Vagina (tissue), 2 donors: Measurements from ENCODE around the gene ACYP2.

Experiments
- POLR2A ChIP-seq, 2 donors: fragments of 450-650 bp; IDR thresholded peaks; one replicate each; pipeline ENCODE4 v1.6.1; 2017; ENCODE audit warnings: antibody characterized with exemption in 2 of 2, mild to moderate bottlenecking in 2 of 2, moderate library complexity in 2 of 2
- POLR2AphosphoS5 ChIP-seq, 2 donors: sonication (generic); formaldehyde crosslinking; IDR thresholded peaks; one replicate each; pipeline ENCODE4 v1.9.0; 2017; ENCODE audit warnings: antibody characterized with exemption in 2 of 2, mild to moderate bottlenecking in 2 of 2, low read depth in 1 of 2; ENCODE audit not compliant: insufficient read depth in 1 of 2
- TF ChIP-seq, protein P1 (sequence below), 3 experiments: fragments of 450-650 bp in 2 of 3; fragments of 200-600 bp in 1 of 3; sonication (generic) in 1 of 3; IDR thresholded peaks; one replicate each; pipeline ENCODE4 v1.5.1; 2017 to 2019; ENCODE audit warnings: antibody characterized with exemption in 3 of 3, mild to moderate bottlenecking in 2 of 3, moderate library complexity in 2 of 3

DNA sequence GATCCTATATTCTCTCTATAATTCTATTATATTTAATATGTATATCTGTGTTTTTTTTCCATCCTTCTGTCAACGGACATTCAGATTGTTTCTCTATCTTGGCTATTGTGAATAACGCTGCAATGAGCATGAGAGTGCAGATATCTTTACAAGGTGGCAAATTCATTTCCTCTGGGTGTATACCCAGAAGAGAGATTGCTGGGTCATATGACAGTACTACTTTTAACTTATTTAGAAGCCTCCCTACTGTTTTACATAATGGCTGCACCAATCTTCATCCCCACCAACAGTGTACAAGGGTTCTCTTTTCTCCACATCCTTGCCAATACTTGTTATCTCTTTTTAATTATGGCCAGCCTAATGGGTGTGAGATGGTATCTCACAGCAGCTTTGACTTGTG lies 74.1 kb downstream of the ACYP2 start:
- TF ChIP-seq POLR2A (IDR thresholded peaks at IDR 0.05) (no peak), POLR2AphosphoS5 (IDR thresholded peaks at IDR 0.05; ENCODE audit: insufficient read depth in 1 of 2, low read depth in 1 of 2) (no peak)
- TF ChIP-seq, protein P1, sequence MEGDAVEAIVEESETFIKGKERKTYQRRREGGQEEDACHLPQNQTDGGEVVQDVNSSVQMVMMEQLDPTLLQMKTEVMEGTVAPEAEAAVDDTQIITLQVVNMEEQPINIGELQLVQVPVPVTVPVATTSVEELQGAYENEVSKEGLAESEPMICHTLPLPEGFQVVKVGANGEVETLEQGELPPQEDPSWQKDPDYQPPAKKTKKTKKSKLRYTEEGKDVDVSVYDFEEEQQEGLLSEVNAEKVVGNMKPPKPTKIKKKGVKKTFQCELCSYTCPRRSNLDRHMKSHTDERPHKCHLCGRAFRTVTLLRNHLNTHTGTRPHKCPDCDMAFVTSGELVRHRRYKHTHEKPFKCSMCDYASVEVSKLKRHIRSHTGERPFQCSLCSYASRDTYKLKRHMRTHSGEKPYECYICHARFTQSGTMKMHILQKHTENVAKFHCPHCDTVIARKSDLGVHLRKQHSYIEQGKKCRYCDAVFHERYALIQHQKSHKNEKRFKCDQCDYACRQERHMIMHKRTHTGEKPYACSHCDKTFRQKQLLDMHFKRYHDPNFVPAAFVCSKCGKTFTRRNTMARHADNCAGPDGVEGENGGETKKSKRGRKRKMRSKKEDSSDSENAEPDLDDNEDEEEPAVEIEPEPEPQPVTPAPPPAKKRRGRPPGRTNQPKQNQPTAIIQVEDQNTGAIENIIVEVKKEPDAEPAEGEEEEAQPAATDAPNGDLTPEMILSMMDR (IDR thresholded peaks at IDR 0.05): no peak
